Measurements from ENCODE around the gene IKZF4.
"Not testable (repeated sequence)": the region's sequence is repeated elsewhere in the genome, so short reads cannot be mapped to it uniquely, and the experiment has no call there.

Gene IKZF4

GRCh38 chr12:55999522-55999921, 21.3 kb upstream of the IKZF4 start:
- not testable (repeated sequence) for DNase-seq (ENCODE audit: low spot score)

DNA sequence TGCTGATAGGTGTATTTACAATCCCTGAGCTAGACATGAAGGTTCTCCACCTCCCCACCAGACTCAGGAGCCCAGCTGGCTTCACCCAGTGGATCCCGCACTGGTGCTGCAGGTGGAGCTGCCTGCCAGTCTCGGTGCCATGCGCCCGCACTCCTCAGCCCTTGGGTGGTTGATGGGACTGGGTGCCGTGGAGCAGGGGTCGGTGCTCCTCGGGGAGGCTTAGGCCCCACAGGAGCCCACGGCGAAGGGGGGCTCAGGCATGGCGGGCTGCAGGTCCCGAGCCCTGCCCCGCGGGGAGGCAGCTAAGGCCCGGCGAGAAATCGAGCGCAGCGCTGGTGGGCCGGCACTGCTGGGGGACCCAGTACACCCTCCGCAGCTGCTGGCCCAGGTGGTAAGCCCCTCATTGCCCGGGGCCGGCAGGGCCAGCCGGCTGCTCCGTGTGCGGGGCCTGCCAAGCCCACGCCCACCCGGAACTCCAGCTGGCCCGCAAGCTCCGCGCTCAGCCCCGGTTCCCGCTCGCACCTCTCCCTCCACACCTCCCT, 20.8 kb upstream of the IKZF4 start:
- DNase-seq (ENCODE audit: low spot score): not testable (repeated sequence)

DNA sequence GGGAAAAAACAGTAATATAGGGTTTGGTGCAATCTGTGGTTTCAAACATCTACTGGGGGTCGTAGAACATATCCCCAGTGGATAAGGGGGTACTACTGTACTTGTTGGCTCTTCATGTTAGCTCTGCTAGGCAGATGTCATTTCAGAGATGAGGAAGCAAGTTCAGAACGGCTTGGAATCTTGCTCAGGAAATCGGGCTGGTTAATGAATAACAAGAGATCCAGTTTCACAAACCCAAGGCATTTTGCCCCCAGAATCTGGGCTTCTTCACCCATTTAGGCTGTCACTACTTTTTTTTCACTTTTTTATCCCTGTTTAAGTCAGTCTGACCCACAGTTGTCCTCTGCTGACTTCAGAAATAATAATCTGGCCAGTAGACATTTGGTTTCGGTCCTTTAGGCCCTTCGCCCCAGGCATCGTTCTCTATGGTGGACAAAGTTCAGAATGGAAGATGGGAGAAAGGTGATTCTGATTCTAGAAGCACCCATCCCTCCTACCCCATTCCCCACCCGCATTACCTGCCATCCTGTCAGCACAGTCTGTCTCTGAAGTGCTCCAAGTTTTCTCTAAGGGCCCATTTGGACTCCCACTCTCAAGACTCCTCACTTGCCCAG, 19.2 kb upstream of the IKZF4 start:
- DNase-seq (ENCODE audit: low spot score): no peak

DNA sequence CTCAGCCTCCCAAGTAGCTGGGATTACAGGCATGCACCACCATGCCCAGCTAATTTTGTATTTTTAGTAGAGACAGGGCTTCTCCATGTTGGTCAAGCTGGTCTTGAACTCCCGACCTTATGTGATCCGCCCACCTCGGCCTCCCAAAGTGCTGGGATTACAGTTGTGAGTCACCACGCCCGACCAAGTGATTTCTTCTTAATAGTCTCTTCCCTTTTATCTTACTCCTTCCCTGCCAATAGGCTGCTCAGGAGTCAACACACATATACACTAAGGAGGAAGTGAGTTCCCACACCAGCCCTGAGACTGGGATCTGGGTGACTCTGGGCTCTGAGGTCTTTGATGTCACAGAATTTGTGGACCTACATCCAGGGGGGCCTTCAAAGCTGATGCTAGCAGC, 17.5 kb upstream of the IKZF4 start:
- not testable (repeated sequence) for DNase-seq (ENCODE audit: low spot score)

DNA sequence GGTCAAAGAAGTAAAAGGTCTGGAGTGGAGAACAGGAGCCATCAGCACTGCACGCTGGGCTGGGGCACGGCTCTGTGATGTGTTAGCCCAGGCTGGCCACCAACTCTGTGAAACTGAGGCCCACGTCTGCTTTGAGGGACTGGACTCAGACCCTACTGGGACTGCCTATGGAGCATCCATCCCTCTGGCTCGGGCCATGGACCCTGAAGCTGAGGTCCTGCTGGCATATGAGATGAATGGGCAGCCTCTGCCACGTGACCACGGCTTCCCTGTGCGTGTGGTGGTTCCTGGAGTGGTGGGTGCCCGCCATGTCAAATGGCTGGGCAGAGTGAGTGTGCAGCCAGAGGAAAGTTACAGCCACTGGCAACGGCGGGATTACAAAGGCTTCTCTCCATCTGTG, 16.6 kb upstream of the IKZF4 start:
- no peak for DNase-seq (ENCODE audit: low spot score)

DNA sequence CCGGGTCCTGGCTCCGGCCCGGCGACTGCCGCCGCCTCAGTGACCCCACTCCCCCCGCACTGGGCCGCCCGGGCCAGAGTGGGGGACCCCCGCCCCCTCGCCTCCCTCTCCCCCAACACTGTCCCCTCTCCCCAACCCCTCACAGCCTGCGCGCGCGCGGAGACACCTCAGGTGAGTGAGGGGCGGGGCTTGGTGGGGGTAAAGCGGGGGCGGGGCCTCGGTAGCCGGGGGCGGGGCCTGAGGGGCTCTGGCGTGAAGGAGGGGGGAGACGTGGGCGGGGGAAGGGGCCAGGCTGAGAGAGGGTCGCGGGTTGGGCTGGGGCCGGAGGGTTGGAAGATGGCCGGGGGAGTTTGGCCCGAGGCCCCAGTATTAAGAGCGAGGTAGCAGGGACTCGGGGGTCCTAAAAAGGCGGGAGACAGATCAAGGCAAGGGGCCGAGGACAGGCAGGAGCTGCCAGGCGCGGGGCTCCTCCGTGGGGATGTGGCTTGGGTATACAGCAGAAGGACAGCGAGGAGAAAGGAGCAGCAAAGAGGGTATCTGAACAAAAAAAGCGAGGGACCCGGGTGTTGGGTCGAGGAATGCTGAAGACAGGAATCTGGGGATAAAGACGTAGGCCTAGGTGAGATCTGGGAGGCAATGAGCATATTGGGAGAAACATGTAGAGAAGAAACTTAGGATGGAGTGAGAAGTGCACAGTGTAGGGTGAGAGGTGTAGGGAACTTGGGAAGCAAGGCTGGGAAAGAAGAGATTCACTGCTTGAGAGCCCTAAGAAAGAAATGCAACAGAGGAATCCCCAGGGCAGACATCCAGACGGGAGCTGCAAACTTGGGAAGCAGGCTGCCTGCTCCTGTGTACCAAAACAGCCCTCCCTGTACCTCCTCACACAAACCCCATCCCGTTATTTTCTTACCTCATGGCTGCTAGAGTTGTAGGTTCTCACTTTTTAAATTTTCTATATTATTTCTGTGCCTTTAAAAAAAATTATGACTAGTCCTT, 13.0 kb upstream of the IKZF4 start:
- peak; percentile 87 for DNase-seq (ENCODE audit: low spot score)

GRCh38 chr12:56010111-56010570, 10.7 kb upstream of the IKZF4 start:
- no peak for DNase-seq (ENCODE audit: low spot score)

GRCh38 chr12:56011509-56012090, 9.2 kb upstream of the IKZF4 start:
- no peak for DNase-seq (ENCODE audit: low spot score)

DNA sequence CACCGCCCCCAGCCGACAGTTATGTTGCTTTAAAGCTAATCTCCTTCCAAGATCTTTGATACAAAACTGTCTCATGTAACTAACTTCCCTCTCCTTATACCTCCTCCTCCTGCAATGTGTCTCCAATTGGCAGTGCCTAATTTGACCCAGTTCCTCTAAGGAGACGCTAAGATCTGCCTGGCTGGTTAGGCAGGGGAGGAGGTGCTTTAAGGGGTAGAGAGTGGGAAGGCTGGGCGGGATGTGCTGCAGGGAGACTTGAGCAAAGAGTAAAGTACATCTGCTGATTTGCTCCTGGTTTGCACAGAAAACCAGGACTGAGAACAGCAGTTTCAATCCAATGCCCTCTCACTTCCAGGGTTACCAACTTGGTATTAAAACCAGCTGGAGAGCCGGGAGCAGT, 7.4 kb upstream of the IKZF4 start:
- DNase-seq (ENCODE audit: low spot score): no peak

DNA sequence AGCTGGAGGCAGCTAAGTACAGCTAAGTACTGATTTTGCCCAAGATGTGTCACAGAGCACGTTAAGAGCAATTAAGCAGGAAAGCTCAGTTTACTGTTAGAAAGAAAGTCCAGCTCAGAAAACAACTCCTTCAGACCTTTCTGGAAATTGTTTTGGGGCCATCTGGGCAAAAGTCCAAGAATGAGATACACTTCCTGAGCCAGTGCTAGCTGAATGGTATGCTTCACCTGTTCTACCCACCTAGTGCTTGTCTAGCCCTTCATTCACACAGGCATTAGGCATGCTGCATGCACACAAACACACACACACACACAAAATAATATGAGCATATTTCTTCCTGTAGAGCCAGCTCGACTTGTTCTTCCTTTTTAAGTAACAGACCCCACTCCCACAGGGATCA, 6.6 kb upstream of the IKZF4 start:
- no peak for DNase-seq (ENCODE audit: low spot score)

GRCh38 chr12:56017181-56017580, 3.7 kb upstream of the IKZF4 start:
- no peak for DNase-seq (ENCODE audit: low spot score)

GRCh38 chr12:56018356-56018755, 2.5 kb upstream of the IKZF4 start:
- no peak for DNase-seq (ENCODE audit: low spot score)

DNA sequence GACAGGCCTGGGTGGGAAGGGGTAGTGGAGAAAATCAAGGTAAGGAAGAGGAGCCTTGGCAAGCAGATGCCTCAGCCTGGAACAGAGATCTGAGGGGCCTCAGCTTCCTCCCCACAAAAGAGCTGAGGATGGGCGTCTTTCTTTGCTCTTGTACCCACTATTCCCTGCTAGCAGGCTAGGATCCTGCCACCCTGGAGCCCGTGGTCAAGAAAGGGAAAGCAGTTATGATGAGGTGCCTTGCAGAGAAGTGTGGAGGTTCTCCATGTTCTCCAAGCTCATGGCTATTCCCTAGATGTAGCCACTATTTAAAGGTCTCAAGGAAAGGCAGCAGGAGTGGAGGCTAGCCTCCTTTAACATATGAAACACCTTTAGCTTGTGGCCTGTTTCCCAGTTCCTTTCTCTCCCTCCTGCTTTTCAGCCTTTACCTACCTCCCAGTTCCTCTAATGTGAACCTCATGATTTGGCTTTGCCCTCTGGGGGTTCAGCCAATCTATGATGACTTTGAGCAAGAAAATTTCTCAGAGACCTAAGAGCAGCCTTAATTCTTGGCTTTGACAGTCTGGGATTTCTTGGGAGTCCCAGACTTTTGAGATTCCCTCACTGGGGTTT, 1.1 kb downstream of the IKZF4 start:
- no peak for DNase-seq (ENCODE audit: low spot score)

DNA sequence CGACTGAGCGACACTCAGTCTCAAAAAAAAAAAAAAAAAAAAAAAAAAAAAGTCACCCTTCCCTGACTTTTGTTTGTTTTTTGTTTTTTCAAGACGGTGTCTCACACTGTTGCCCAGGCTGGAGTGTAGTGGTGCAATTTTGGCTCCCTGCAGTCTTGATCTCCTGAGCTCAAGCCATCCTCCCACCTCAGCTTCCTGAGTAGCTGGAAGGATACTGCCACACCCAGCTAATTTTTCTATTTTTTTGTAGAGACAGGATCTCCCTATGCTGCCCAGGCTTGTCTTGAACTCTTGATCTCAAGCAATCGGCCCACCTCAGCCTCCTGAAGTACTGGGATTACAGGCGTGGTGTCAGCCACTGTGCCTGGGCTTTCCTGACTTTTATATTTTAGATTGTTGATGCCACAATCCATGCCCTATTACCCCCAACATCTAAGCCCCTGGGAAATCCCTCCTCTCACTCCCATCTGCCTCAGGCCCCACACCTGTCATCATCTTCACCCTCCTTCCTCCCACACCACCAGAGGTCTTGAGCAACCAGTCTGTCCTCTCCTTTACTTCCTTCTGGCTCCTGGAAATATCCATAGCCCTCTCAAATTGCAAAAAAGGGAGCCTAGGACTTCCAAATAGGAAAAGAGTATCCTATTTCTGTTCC, 7.8 kb downstream of the IKZF4 start:
- peak; percentile 17 for DNase-seq (ENCODE audit: low spot score)

DNA sequence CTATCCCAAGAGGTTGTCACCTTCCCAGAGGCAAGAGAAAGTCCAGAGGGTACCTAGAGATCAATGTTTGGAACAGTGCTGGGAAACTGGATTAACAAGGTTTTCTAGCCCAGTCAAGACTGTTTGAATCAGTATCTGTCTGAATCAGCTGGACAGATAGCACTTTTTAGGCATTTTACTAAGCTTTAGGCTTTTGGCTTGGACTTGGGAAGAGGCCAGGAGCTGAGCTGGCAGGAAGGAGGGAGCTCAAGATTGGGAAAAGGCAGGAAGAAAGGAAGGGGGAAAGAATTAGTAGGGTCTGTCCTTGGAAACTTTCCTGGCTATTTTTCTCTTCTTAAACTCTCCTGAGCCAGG, 8.3 kb downstream of the IKZF4 start:
- peak; percentile 50 for DNase-seq (ENCODE audit: low spot score)

DNA sequence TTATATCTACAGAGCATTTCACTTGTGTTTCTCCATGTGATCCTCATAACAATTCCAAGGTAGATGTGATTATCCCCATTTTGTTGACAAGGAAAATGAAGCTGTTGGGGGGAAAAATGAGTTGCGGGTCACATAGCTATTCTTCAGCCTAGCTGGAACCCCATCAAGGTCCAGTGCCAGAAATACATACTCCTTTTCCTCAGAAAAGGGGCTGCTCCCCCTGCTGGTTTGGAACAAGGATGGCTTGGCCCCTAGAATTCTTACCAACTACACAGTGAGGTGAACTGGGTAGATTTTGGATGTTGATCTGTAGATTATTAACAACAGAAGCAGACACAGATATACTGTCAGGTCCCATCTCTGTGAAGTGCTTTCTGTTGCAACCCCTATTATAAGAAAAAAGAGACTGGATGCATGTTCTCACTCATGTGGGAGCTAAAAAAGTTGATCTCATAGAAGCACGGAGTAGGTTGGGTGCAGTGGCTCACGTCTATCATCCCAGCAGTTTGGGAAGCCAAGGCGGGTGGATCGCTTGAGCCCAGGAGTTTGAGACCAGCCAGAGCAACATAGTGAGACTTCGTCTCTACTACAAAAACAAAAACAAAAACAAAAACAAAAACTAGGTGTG, 8.9 kb downstream of the IKZF4 start:
- peak; percentile 74 for DNase-seq (ENCODE audit: low spot score)

- no peak for DNase-seq (ENCODE audit: low spot score)
These were observed 11.1 kb downstream of the IKZF4 start for GRCh38 chr12:56031987-56032386.

DNA sequence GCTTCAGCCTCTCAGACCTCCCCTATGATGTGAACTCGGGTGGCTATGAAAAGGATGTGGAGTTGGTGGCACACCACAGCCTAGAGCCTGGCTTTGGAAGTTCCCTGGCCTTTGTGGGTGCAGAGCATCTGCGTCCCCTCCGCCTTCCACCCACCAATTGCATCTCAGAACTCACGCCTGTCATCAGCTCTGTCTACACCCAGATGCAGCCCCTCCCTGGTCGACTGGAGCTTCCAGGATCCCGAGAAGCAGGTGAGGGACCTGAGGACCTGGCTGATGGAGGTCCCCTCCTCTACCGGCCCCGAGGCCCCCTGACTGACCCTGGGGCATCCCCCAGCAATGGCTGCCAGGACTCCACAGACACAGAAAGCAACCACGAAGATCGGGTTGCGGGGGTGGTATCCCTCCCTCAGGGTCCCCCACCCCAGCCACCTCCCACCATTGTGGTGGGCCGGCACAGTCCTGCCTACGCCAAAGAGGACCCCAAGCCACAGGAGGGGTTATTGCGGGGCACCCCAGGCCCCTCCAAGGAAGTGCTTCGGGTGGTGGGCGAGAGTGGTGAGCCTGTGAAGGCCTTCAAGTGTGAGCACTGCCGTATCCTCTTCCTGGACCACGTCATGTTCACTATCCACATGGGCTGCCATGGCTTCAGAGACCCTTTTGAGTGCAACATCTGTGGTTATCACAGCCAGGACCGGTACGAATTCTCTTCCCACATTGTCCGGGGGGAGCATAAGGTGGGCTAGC, 13.9 kb downstream of the IKZF4 start:
- DNase-seq (ENCODE audit: low spot score): no peak

GRCh38 chr12:56037161-56037560, 16.3 kb downstream of the IKZF4 start:
- DNase-seq (ENCODE audit: low spot score): no peak

GRCh38 chr12:56038022-56038655, 17.3 kb downstream of the IKZF4 start:
- DNase-seq (ENCODE audit: low spot score): no peak

All from GM03348 (cell line).